ENCODE measurements around the gene ERC2.

ERC2 gene

GRCh38 chr3:55723653-55724406 is 744.4 kb downstream of the ERC2 start:
- no peak for DNase-seq

- no peak for DNase-seq
Measured at GRCh38 chr3:55721716-55722484, 746.4 kb downstream of the ERC2 start.

- no peak for DNase-seq
Measured at GRCh38 chr3:55720614-55721013, 747.7 kb downstream of the ERC2 start.

- no peak for DNase-seq
Measured at GRCh38 chr3:55719508-55719907, 748.8 kb downstream of the ERC2 start.

GRCh38 chr3:55719006-55719405 is 749.3 kb downstream of the ERC2 start:
- no peak for DNase-seq

GRCh38 chr3:55718521-55718921 is 749.7 kb downstream of the ERC2 start:
- DNase-seq, result no peak

- DNase-seq, result no peak
Measured at GRCh38 chr3:55718074-55718473, 750.2 kb downstream of the ERC2 start.

- no peak for DNase-seq
Measured at GRCh38 chr3:55717481-55717880, 750.8 kb downstream of the ERC2 start.

GRCh38 chr3:55716611-55717225 is 751.5 kb downstream of the ERC2 start:
- no peak for DNase-seq

- no peak for DNase-seq
Measured at GRCh38 chr3:55716044-55716443, 752.2 kb downstream of the ERC2 start.

GRCh38 chr3:55714057-55714456 is 754.2 kb downstream of the ERC2 start:
- no peak for DNase-seq

GRCh38 chr3:55711646-55712045 is 756.6 kb downstream of the ERC2 start:
- no peak for DNase-seq

GRCh38 chr3:55709411-55710012 is 758.8 kb downstream of the ERC2 start:
- no peak for DNase-seq

GRCh38 chr3:55708921-55709320 is 759.3 kb downstream of the ERC2 start:
- no peak for DNase-seq

- no peak for DNase-seq
Measured at GRCh38 chr3:55708242-55708641, 760.0 kb downstream of the ERC2 start.

- no peak for DNase-seq
Measured at GRCh38 chr3:55704521-55704920, 763.7 kb downstream of the ERC2 start.

GRCh38 chr3:55702822-55703221 is 765.4 kb downstream of the ERC2 start:
- DNase-seq, result no peak

GRCh38 chr3:55701997-55702396 is 766.3 kb downstream of the ERC2 start:
- no peak for DNase-seq

- no peak for DNase-seq
Measured at GRCh38 chr3:55698831-55699230, 769.4 kb downstream of the ERC2 start.

- DNase-seq, result no peak
Measured at GRCh38 chr3:55697177-55697865, 770.9 kb downstream of the ERC2 start.

- DNase-seq, result no peak
Measured at GRCh38 chr3:55692957-55693558, 775.2 kb downstream of the ERC2 start.

- DNase-seq, result no peak
Measured at GRCh38 chr3:55692295-55692956, 775.8 kb downstream of the ERC2 start.

Data from T-helper 1 cell (primary cell).